ENCODE measurements around the gene CCNB1IP1.

- TF ChIP-seq, protein P1, sequence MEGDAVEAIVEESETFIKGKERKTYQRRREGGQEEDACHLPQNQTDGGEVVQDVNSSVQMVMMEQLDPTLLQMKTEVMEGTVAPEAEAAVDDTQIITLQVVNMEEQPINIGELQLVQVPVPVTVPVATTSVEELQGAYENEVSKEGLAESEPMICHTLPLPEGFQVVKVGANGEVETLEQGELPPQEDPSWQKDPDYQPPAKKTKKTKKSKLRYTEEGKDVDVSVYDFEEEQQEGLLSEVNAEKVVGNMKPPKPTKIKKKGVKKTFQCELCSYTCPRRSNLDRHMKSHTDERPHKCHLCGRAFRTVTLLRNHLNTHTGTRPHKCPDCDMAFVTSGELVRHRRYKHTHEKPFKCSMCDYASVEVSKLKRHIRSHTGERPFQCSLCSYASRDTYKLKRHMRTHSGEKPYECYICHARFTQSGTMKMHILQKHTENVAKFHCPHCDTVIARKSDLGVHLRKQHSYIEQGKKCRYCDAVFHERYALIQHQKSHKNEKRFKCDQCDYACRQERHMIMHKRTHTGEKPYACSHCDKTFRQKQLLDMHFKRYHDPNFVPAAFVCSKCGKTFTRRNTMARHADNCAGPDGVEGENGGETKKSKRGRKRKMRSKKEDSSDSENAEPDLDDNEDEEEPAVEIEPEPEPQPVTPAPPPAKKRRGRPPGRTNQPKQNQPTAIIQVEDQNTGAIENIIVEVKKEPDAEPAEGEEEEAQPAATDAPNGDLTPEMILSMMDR (IDR thresholded peaks at IDR 0.05) = peak; percentile 69 to 80 (median 70)
- TF ChIP-seq EP300 (IDR thresholded peaks at IDR 0.05) (peak in 1 of 2 donors; percentile 15), POLR2A (IDR thresholded peaks at IDR 0.05) (no peak)
Measured at GRCh38 chr14:20327005-20327869, 5.8 kb downstream of the CCNB1IP1 start.

Data from tibial nerve (tissue), 4 donors.